ENCODE measurements around the gene TMTC2.

DNA sequence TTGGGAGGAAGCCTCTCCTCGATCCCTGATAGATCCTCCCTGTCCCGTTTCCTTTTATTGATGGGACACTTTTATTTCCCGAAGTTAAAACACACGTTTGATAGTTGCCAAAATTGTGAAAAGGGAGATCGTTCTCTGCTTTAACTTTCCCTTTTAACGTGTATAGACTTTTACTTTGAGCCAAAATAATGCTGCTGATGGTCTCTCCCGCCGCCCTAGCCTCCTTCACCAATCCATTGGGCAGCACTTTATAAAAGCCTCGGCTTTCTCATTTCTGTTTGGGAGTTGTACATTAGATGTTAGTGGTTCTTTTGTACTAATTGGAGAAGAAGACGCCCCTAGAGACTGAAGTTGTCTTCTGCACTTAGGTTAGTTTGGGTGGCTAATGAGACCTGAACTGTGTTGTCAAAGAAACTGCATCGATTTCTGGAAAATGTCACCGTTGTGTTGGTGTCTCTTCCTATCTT lies 1.4 kb downstream of the TMTC2 start:
- TF ChIP-seq, protein P1, sequence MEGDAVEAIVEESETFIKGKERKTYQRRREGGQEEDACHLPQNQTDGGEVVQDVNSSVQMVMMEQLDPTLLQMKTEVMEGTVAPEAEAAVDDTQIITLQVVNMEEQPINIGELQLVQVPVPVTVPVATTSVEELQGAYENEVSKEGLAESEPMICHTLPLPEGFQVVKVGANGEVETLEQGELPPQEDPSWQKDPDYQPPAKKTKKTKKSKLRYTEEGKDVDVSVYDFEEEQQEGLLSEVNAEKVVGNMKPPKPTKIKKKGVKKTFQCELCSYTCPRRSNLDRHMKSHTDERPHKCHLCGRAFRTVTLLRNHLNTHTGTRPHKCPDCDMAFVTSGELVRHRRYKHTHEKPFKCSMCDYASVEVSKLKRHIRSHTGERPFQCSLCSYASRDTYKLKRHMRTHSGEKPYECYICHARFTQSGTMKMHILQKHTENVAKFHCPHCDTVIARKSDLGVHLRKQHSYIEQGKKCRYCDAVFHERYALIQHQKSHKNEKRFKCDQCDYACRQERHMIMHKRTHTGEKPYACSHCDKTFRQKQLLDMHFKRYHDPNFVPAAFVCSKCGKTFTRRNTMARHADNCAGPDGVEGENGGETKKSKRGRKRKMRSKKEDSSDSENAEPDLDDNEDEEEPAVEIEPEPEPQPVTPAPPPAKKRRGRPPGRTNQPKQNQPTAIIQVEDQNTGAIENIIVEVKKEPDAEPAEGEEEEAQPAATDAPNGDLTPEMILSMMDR (IDR thresholded peaks at IDR 0.05; ENCODE audit: low read depth, low read length) = peak; percentile 34; the same call in 1 of the 2 replicates
- no peak for TF ChIP-seq EZH2phosphoT487 (IDR thresholded peaks at IDR 0.05; ENCODE audit: low read depth)
